ENCODE results near the gene INSYN1. TPM values are rescaled to one million over a fixed set of nuclear protein-coding genes. Genes with fewer than 3 reads are reported as not detected.

The INSYN1 gene
- total and polyA plus RNA-seq, 2 experiments from 2014 or later = 0.18 to 14.2 TPM

GRCh38 chr15:73763931-73764330 lies 10.8 kb upstream of the INSYN1 start:
- no peak overlapping the region for H3K4me2 ChIP-seq
- no peaks in the 10 kb centered on the region; the same call in 1 of the 2 replicates for H3K4me1 ChIP-seq (ENCODE audit: insufficient read depth)
- Mint-ChIP-seq H3K4me3 (no peak overlapping the region), H3K9me3 (no peaks in the 10 kb centered on the region; the same call in 2 of the 3 replicates), H3K36me3 (ENCODE audit: low read depth) (no peaks in the 10 kb centered on the region; the same call in 2 of the 3 replicates), H3K27ac (no peak overlapping the region), H3K27me3 (ENCODE audit: insufficient read depth, low read depth, poor library complexity) (peaks cover 4% of the 10 kb centered on the region), H3K4me1 (peaks cover 12% of the 10 kb centered on the region)
- DNase-seq (ENCODE audit: low spot score) (no peak), ATAC-seq (no peak)
- H3K36me3 ChIP-seq (ENCODE audit: insufficient read depth) = no peaks in the 10 kb centered on the region
- no peaks in the 10 kb centered on the region for H3F3A ChIP-seq (replicated peaks; ENCODE audit: low read depth)
- no peak overlapping the region for H2AFZ ChIP-seq
- H3K27me3 ChIP-seq (ENCODE audit: insufficient read depth) = no peaks in the 10 kb centered on the region
- H3K9me2 ChIP-seq (ENCODE audit: insufficient read depth) = no peaks in the 10 kb centered on the region
- TF ChIP-seq POLR2AphosphoS5 (IDR thresholded peaks at IDR 0.05; ENCODE audit: low read depth) = no peak
- no peak for TF ChIP-seq ZNF462 (CRISPR knock-in tag; IDR thresholded peaks at IDR 0.05)
- TF ChIP-seq ZNF331 (CRISPR knock-in tag; IDR thresholded peaks at IDR 0.05; ENCODE audit: low read depth) = no peak
- TF ChIP-seq, protein P1, sequence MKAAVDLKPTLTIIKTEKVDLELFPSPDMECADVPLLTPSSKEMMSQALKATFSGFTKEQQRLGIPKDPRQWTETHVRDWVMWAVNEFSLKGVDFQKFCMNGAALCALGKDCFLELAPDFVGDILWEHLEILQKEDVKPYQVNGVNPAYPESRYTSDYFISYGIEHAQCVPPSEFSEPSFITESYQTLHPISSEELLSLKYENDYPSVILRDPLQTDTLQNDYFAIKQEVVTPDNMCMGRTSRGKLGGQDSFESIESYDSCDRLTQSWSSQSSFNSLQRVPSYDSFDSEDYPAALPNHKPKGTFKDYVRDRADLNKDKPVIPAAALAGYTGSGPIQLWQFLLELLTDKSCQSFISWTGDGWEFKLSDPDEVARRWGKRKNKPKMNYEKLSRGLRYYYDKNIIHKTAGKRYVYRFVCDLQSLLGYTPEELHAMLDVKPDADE (IDR thresholded peaks at IDR 0.05) = no peak
- no peak for TF ChIP-seq STAT1 (IDR thresholded peaks at IDR 0.05; ENCODE audit: unreplicated experiment)
- TF ChIP-seq JUNB (IDR thresholded peaks at IDR 0.05; ENCODE audit: unreplicated experiment) = no peak
- no peak for TF ChIP-seq ZNF114 (CRISPR knock-in tag; IDR thresholded peaks at IDR 0.05)
- TF ChIP-seq EZH2 (IDR thresholded peaks at IDR 0.05; ENCODE audit: low read depth, unreplicated experiment) = no peak
- TF ChIP-seq EZH2phosphoT487 (IDR thresholded peaks at IDR 0.05; ENCODE audit: unreplicated experiment) = no peak
- TF ChIP-seq NANOG (IDR thresholded peaks at IDR 0.05; ENCODE audit: borderline replicate concordance) = no peak
- no peak for TF ChIP-seq CTCF (conservative IDR thresholded peaks at IDR 0.05; ENCODE audit: low read depth in 2 of 2)
- H3K4me3 ChIP-seq = no peak overlapping the region
- H3K79me2 ChIP-seq (replicated peaks; ENCODE audit: insufficient read depth) = no peaks in the 10 kb centered on the region
- no peaks in the 10 kb centered on the region for H4K20me1 ChIP-seq (replicated peaks; ENCODE audit: insufficient read depth)
- H3K27ac ChIP-seq (ENCODE audit: low read depth) = no peak overlapping the region
